ENCODE results near the gene TBKBP1. TPM values are rescaled to one million over a fixed set of nuclear protein-coding genes. Genes with fewer than 3 reads are reported as not detected.

Gene TBKBP1
- total and polyA plus RNA-seq, 2 of the 4 experiments (the other 2 are of a cell fraction), result 3.4 to 8.5 TPM

GRCh38 chr17:47644324-47644723, 49.6 kb upstream of the TBKBP1 start:
- 100% methylated on average over 1 of the region's 5 CpGs; no CpG with 5 or more reads in 1 of the 2 experiments for whole genome bisulfite sequencing, 2 experiments (ENCODE audit: extremely low coverage in 2 of 2, insufficient read length in 1 of 2)
- H3K36me3 ChIP-seq (ENCODE audit: control insufficient read depth, insufficient read depth, low read length), result no peaks in the 10 kb centered on the region
- H4K8ac ChIP-seq (ENCODE audit: low read depth in 2 of 2, low read length in 2 of 2), result no peak overlapping the region
- no peak overlapping the region for H2AFZ ChIP-seq (replicated peaks; ENCODE audit: low read length, poor library complexity)
- H4K5ac ChIP-seq (ENCODE audit: low read depth, low read length), result no peak overlapping the region
- H3K4me1 ChIP-seq (ENCODE audit: control insufficient read depth, insufficient read depth, low read length), result no peaks in the 10 kb centered on the region
- no peak overlapping the region for H2BK15ac ChIP-seq (ENCODE audit: low read depth, low read length)
- H3K4me2 ChIP-seq (ENCODE audit: low read depth, low read length), result no peak overlapping the region
- no peak overlapping the region for H2AK9ac ChIP-seq (replicated peaks; ENCODE audit: low read depth, low read length, poor library complexity)
- no peak overlapping the region for H3K27ac ChIP-seq (ENCODE audit: insufficient read depth, low read length)
- H3K9ac ChIP-seq (ENCODE audit: low read depth, low read length), result no peak overlapping the region
- no peak overlapping the region for H2BK20ac ChIP-seq (ENCODE audit: low read depth, low read length)
- no peaks in the 10 kb centered on the region for H3K27me3 ChIP-seq (ENCODE audit: control insufficient read depth, insufficient read depth, low read length)
- no peak overlapping the region for H3K14ac ChIP-seq (replicated peaks; ENCODE audit: low read depth, low read length)
- in situ Hi-C loops (cut with MboI; ENCODE audit: low sequenced_read_pairs), result no loop called here
- no peak for ATAC-seq (ENCODE audit: low read depth)
- H3K79me1 ChIP-seq (ENCODE audit: low read depth in 1 of 2, low read length in 2 of 2), result peaks cover 2 to 25% of the 10 kb centered on the region in 2 experiments; a peak in 2 of 4 replicates
- no peaks in the 10 kb centered on the region for H3K9me1 ChIP-seq (ENCODE audit: insufficient read depth, low read length)
- CTCF ChIA-PET, result interaction anchor here (0.7 kb wide), 1 partner anchor 26 kb away, joined by 5 read pairs; no protein-coding TSS in a partner anchor
- no peaks in the 10 kb centered on the region for H4K20me1 ChIP-seq (ENCODE audit: insufficient read depth, low read length)
- dilution Hi-C loops (cut with HindIII; ENCODE audit: low sequenced_read_pairs, unreplicated experiment), result no loop called here
- intact Hi-C loops (cut with micrococcal nuclease), result no loop called here
- H3K56ac ChIP-seq (ENCODE audit: extremely low read depth, insufficient read depth, low read length), result no peak overlapping the region
- no peak overlapping the region for H2BK120ac ChIP-seq (ENCODE audit: low read depth, low read length)
- no peak overlapping the region for H3K23ac ChIP-seq (ENCODE audit: low read depth, low read length)
- TF ChIP-seq RCOR1 (IDR thresholded peaks at IDR 0.05; ENCODE audit: insufficient replicate concordance, low read length) (no peak), POLR2A (IDR thresholded peaks at IDR 0.05; ENCODE audit: low read depth, low read length) (no peak), MXI1 (IDR thresholded peaks at IDR 0.05; ENCODE audit: borderline replicate concordance, low read depth, low read length) (no peak), RFX5 (IDR thresholded peaks at IDR 0.05; ENCODE audit: low read depth, low read length) (no peak), BHLHE40 (IDR thresholded peaks at IDR 0.05; ENCODE audit: low read depth, low read length) (no peak), SMC3 (IDR thresholded peaks at IDR 0.05; ENCODE audit: low read depth, low read length) (no peak), CHD1 (IDR thresholded peaks at IDR 0.05; ENCODE audit: low read depth, low read length) (no peak), MAFK (IDR thresholded peaks at IDR 0.05; ENCODE audit: low read depth, low read length) (no peak), CEBPB (IDR thresholded peaks at IDR 0.05; ENCODE audit: low read depth, low read length) (no peak), USF2 (IDR thresholded peaks at IDR 0.05; ENCODE audit: low read depth, low read length) (no peak), ELK1 (IDR thresholded peaks at IDR 0.05; ENCODE audit: borderline replicate concordance, low read depth, low read length) (no peak), RAD21 (IDR thresholded peaks at IDR 0.05; ENCODE audit: low read length) (no peak), MAZ (IDR thresholded peaks at IDR 0.05; ENCODE audit: borderline replicate concordance, low read depth, low read length) (no peak), CTCF (conservative IDR thresholded peaks at IDR 0.05; ENCODE audit: low read depth, low read length) (no peak), NFE2L2 (IDR thresholded peaks at IDR 0.05; ENCODE audit: low read depth, low read length) (no peak)
- no peak overlapping the region for H2AK5ac ChIP-seq (ENCODE audit: low read depth, low read length)
- BruUV-seq (replicated peaks), result no TSS peak
- H3K9me3 ChIP-seq (ENCODE audit: control insufficient read depth, insufficient read depth, low read length), result no peaks in the 10 kb centered on the region
- H2BK5ac ChIP-seq (ENCODE audit: low read depth, low read length, poor library complexity, severe bottlenecking), result no peak overlapping the region
- POLR2A ChIA-PET (ENCODE audit: unreplicated experiment), result no interaction called here
- H3K4ac ChIP-seq (ENCODE audit: low read depth, low read length), result no peak overlapping the region
- H3K18ac ChIP-seq (ENCODE audit: low read depth, low read length), result no peak overlapping the region
- no peak overlapping the region for H4K91ac ChIP-seq (ENCODE audit: insufficient read depth, low read depth, low read length)
- H3K4me3 ChIP-seq (ENCODE audit: insufficient read depth, low read depth, low read length), result no peak overlapping the region
- no peak for DNase-seq

All from IMR-90 (cell line).